GM19351 (cell line): ENCODE measurements around the gene ASCC1.

Source experiments
- ATAC-seq: cut with Tn5 transposase; IDR thresholded peaks from one replicate; pipeline ENCODE4 v1.9.1; 2021; ENCODE audit warnings: mild to moderate bottlenecking, moderate library complexity; ENCODE audit not compliant: unreplicated experiment

Gene ASCC1

DNA sequence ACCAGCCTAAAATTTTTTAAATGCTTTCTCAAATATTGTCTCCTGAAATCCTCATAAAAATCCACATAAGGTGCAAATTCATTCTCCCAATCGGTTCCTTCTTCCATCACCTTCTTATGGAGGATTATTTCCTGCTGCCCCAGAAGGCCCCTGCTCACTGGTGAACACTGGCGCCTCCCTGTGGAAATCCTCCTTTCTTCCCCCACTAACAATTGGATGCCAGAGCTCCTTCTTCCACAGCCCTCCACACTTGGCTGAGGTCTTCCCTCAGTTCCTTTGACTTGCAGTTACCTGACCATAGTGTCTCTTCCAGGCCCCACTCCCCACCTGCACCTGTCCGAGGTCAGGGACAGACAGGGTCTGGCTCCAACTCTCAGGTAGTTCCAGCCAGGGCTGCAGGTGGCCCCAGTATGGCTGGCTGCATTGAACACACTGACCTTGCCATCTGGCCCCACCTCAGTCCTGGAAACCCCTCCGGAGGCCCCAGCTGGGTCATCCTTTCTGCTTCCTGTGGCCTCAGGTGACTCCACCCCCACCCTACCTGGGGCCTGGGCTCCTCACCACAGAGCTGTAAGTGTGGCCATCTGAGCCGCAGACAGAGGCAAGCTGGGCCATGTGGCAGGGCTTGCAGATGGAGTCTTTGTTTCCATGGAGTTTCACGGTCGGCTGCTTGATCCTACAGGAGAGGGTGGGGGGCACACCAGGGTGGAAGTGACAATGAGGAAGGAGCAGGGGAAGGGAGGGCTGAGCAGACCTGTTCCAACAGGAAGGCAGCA, 146.1 kb downstream of the ASCC1 start:
- ATAC-seq: no peak

DNA sequence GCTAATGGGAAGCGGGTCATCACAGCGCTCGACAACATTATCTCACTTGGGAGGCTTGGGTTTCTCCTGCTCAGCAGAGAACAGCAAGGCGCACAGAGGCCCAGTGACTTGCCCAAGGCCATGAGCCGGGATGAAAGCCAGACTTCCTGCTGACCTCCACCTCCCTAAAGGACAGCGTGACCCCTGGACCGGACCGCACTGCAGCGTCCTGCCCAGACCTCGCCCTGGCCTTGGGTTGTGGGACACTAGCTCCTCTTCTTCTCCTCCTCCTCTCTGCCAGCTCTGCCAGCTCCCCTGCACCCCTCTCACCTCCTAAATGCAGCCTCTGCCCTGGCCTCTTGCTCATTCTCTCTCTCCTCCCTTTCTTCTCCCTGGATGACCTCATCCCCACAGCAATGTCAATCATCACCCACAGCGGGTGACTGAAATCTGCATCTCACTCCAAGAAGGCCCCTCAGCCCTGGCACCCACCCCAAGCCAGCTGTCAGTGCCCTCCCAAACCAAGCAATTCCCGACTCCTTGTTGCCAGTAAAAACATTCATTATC, 147.1 kb downstream of the ASCC1 start:
- no peak for ATAC-seq

DNA sequence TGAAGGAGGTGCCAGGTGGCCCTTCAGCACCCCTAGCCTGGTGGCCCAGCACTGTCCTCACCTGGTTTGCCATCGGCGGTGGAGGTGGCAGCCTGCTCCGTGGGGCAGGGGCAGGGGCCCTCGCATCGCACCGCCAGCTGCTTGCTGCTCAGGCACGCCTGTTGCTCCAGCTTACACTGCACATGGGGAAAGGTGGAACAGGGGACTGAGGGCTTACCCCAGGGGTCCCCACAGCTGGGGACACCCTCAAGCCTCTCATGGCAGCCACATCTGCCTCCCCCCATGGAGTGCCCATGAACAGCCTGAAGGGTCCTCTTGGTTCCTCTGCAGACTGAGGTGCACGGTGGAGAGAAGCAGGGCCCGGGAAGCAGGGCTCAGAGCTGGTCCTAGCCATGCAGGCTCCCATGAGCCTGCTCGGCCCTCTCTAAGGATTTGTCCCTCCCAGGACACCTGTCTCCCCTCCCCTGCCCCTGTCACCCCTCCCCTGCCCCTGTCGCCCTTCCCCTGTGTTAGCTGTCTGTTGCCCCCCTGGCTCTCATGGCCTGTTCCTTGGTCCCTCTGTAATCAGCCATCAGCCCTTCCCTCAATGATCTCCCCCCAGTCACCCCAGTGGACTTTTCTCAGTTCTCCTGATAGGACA, 147.8 kb downstream of the ASCC1 start:
- no peak for ATAC-seq

DNA sequence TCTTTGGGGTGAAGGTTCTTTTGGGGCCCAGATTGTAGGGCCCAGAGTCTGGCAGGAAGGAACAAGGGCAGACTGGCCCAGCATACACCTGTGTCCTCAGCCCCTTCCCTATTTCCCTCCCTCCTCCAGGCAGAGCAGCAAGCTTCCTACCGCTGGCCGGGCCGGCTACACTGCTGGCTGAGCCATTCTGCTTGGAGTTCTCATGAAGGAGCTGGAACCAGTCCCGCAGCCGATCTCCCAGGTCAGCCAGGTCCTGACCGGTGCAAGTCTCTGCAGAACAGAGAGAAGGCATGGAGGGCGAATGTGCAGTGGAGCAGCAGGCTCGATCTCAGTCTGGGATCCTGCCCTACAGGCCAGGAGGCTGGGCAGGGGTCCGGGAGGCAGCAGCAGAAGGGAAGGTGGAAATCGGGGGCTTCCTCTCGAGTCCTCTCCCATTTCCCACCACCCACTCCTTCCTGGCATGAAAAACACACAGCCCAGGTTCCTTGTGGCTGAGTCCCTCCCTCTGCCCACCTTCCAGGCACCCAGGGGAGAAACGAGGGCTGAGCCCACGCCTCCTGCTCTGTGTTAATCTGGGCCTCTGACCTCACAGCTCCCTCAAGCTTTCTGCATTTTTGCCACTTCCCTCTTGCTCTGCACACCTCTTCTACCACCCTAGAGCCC, 148.5 kb downstream of the ASCC1 start:
- no peak for ATAC-seq

DNA sequence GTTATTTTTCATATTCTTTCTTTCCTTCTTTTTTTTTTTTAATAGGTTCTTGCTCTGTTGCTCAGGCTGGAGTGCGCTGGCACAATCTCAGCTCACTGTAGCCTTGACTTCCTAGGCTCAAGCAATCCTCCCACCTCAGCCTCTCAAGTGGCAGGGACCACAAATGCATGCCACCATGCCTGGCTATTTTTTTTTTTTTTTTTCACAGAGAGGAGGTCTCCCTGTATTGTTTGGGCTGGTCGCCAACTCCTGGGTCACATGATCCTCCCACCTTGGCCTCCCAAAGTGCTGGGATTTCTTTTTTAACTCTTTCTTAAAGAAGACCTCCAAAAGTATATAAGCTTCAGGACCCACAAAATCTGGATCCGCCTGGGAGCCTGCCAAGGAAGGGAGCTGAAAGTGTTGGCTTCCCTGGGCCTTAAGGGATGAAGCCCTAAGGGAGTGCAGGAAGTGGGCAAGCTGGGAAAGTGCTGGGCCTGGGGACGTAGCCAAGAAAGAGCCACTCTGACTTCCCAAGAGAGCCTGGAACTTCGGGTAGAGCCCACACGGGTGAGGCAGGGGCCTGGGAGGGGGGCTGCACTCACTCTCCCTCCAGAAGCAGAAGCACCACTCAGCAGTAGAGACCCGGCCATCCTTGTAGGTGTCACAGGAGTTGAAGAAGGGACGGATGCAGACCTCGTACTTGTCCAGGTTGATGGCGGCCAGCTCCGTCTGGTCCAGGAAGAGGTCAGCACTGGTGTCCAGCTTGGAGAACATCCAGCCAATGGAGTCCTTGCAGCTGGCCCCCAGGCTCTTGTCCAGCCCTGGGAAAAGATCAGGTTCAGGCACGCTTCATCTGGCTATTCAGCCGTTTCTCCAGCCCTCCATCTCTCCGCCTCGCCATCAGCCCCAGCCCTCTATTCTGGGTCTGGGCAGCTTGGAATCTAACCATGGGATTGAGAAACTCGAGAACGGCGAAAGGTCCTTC, 149.5 kb downstream of the ASCC1 start:
- ATAC-seq: no peak

DNA sequence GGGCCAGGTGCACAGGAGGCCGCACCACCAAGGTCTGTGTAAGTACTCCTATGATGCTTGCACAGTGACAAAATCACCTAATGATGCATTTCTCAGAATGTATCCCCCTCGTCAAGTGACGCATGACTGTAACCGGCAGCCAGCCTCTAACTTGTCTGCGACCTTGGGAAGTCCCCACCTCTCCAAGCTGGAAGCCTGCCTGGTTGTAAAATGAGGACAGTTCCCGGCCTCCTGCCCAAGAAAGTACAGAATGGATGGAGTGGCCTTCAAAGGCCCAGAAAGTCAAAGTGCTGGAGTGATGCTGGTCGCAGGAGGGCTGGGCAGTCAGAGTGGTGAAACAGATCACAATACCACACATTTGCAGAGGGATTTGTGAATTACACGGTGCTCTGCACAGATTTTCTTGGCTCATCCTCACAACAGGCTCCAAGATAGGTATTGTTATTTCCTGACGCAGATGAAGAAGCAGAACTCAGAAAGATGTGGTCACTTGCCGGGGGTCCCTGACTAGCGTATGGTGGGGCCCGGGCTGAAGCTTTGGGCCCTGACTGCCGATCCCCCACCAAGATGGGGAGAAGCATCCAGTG, 150.5 kb downstream of the ASCC1 start:
- no peak for ATAC-seq

DNA sequence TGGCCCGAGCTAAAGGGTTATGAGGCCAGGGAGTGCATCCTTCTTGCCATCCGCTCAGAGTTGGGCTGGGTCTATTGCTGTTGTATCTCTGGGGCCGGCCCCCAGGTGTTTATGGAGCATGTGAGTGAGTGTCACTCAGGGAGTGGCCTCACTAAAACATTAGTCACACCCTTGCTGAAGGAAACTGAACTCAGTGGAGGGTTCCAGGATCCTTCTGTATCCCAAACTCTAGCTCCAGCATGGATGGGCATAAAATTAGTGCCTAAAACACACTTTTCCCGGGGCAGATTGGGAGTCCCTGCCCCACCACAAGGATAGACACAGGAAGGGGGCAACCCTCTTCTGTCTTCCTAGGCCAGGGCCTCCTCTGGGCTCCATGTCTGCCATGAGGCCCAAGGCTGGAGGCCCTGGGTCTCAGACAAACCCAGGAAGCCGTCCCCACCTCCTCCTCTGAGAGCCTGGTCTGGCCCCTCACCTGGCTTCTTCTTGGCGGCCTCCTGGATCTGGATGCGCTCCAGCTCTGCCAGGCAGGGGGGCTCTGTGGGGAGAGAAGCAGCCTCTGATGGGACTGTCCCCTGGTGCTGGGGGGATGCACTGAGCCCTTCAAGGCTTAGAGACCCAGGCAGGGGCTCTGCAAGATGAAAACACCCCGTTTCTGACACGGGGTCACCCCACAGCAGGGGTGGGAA, 152.2 kb downstream of the ASCC1 start:
- no peak for ATAC-seq

DNA sequence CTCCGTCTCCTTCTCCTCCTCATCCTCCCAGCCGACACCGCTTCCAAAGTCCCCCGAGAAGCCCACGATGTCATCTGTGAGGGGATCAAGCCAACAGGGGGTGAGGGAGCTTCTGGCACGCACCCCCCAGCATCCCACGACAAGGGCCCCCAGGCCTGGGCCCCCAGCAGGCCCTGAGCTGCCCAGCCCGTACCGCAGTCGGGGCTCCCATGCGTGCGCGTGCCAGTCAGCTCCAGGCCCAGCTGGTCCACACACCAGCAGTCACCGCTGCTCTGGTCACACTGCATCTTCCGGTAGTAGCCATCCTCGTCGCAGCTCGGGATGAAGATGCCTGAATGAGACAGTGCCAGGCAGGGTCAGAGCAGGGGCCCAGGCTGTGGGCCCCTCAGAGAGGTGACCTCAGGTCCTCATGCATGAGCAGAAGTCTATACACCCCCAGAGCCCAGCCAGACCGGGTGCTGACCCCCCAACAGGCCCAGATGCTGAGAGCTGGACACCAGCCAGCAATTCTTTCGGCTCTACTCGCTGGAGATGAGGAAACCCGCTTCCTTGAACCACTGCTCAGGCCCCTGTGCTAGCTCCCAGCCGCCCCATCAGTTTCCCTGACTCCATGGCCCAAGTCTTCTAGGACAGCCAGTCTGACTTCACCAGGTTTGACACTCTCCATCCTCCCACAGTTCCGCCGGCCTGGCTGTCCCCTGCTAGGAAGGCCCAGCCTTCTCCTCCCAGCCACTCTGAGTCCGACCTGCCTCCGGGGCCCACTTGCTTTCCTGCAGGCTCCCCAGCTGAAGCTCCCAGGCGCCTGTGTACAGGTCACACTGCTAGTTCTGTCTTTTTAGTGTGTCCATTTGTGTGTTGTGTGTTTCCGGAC, 153.0 kb downstream of the ASCC1 start:
- no peak for ATAC-seq

DNA sequence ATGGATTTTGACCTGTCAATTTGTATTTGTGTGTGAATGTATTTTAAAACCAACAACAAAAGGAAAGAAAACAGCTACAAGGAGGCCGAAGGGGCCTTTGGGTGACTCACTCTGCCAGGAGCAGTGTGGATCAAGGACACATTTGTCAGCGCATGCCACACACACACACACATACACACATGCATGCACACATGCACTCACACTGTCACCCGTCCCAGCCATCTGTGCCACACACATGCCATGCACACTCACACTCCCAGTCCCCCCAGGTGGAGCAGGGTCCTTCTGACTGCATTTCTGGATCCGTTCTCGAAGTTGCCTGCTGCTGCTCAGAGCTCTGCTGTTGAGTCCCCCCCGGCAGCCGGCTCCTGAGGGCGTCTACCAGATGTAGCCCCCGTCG, 153.7 kb downstream of the ASCC1 start:
- ATAC-seq: no peak

DNA sequence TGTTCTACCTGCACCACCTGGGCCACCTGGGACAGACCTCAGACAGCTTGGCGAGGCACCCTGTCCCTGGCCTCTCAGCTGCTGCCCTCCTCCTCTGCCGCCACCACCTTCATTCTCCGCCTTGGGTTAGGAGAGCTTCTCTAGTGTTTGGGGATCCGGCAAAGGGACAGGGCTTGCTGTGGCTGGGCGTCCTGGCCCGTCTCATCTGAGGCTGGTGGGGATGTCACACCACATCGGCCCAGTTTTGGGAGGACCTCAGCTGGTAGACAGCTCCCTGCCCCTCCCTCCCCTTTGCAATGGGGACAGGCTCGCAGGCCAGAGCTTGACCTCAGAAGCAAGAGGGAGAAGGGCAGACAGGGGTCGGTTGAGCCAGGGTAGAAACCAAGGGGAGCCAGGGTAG, 154.1 kb downstream of the ASCC1 start:
- no peak for ATAC-seq

DNA sequence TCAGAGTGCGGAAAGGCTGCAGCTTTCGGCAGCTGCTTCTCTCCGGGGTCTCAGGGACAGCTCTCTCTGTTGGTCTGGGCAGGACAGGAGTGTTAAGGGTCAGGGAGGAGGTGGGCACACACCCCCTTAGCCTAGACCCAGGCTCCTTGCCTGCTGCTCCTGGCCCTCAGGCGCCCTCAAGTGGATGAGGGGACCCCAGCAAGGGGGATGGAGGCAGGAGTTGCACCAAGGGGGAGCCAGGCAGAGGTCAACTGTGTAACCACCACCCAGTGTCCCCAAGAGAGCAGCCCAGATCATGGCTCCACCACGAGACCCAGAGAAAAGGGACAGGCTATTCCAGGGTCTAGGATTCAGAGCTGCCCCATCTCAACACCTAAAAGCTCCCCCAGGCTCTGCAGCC, 154.6 kb downstream of the ASCC1 start:
- ATAC-seq: no peak

DNA sequence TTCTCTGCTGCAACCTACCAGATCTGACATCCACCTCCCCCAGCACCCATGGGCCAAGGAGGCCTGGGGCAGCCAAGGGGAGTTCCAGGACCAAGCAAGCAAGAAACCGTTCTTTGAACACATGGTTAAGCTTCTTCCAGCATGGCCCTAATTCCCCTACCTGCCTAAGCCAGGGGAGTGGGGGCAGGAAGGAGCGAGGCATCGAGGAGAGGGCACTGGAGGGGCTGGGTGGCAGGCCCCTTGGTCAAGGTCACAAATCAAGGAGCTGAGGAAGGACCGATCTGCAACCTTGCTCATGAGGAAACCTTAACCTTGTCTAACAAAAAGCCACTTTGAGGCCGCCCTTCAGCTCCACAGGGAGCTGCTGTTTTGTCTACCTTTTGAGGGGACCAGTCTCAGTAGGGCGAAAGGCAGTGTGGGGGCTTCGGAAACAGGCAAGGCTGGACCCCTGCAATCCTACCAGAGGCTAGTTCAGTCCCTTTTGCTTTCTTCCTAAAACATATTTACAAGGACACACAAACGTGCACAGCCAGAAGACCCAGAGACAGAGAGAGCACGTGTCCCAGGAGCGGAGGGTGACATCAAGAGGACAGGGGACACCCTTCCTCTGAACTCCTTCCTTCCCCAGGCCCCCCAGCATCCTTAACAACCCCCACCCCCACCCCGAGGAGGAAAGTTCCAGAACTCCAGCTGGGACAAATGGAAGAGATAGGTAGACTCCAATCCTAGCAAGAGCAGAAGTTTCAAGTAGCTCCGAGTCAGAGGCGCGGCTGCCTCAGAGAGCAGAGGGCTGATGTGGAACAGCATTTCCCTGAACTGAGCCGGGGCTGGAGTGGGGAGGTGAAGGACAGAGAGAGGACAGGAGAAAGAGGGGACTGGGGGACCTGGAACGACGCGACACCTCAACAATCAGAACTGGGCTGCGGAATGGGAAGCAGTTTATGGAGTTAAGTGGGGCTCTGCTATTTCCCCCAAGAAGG, 155.9 kb downstream of the ASCC1 start:
- ATAC-seq: no peak

DNA sequence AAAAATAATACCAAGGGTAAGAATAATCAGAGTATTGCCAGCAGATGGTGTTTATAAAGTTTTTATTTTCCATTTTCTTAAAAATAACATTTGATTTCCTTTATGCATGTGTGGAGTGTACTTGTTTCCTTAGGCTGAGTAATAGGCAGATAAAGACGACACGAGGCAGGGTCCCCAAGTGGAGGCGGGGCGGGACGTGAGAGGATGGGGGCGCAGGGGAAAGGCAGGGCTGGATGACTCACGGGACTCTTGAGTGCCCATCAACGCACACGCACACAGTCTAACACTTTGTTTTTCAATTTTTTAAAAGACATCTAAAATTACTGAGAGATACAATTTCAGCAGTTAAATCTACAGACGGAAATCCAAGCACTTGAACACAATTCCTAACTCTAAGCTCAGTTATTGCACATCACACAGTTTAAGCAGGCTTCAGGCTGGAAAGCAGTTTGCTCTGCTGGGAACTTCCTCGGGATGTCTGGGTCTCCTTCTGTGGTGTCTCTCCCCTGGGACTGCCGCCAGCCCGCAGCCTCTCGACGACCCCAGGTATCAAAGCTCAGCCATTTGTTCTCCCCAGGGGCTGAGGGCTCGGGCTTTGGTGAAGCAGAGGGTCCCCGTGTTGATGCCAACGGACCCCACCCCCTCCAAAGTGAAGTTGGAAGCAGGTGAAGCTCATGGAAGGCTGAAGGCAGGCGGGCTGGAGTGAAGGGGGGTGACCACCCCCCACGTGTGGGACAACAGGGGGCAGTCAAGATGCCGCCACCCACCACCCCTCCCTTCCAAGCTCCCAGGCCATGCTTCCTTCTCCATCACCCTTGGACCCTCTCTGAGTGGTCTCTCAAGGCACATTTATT, 156.9 kb downstream of the ASCC1 start:
- ATAC-seq: no peak

DNA sequence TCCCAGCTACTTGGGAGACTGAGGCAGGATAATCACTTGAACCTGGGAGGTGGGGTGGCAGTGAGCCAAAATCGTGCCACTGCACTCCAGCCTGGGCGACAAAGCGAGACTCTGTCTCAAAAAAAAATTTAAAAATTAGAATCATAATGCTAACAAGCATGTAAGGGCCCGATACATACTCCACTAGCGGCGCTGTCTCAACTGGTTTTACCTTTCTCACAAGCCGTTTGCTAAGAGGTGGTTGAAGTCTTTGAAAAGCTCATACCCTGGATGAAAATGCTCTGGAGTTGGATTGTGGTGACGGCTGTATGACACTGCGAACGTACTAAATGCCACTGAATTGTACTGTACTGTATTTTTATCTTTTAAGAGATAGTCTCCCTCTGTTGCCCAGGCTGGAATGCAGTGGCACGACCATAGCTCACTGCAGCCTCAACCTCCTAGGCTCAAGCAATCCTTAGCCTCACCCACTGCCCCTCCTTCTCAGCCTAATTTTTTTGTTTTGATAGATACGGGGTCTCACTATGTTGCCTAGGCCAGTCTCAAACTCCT, 157.7 kb downstream of the ASCC1 start:
- no peak for ATAC-seq

DNA sequence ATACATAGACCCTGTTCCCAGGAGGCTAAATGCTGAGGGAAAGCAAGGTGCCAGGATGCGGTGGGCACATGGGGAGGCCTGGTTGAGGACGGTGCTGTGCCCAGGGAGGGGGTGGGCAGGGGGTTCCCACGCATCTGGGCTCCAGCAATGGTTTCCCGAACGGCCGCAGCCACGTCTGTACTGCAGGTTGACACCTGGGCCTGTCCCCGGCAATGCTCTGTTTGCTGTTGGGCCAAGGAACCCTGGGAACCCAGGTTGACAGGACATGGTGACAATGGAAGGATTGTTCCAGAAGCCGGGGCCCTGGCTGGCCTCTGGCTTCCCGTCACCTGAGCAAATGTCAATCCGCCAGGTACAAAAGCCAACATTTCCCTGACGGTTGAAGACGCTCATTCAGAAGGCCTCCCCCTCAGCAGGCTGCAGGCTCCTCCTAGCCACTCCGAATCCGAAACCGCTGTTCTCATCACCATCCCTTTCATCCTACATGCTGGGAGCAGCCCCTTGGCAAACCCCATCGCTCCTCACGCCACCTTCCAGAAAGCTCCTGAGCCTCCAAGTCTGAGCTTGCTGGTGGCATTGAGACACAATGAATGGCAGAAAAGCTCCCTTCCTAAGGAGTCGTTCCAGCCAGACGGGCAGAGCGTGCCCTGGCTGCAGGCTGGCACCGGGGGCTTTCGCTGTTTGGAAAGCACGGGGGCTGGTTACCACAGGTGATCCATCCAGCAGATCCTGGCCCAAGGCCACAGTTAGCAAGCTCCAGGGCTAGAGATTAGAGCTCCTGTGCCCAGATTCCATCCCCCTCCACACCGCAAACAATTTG, 158.9 kb downstream of the ASCC1 start:
- ATAC-seq: no peak

DNA sequence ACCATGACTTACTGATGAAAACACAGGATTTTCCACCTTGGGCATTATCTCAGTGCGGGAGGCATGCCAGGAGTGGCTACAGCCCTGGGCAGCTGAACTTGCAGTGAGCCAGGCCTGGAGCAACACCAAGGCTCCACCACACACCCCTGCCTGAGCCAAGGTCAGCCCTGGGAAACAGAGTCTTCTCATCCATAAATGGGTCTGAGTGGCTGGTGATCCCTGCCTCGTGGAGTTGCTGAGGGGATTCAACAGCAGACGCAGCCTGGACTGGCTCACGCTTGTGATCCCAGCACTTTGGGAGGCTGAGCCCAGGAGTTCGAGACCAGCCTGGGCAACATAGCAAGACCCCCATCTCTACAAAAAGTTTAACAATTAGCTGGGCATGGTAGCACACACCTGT, 160.0 kb downstream of the ASCC1 start:
- no peak for ATAC-seq
